ENCODE results near the gene POU2F3.
"Not testable (repeated sequence)": the region's sequence is repeated elsewhere in the genome, so short reads cannot be mapped to it uniquely, and the experiment has no call there.

POU2F3 gene

DNA sequence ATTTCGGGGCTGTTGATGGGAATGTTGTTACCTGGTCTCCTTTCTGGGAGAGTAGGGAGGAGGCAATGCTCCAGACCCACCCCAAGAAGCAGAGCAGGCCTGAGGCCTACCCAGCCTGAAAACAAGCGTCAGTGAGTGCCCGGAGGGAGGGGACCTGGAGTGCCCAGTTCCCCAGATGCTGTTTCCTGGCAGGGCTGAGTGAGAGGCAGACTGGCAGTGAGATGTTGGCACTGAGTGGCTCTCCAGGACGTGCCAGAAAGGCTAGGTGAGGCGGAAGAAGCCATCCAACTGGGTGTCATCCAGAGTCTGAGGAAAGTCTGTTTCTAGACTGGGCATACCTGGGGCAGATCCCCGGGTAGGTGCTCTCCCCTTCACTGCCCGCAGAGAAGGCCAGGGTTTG, 1.3 kb downstream of the POU2F3 start:
- Mint-ChIP-seq H3K27me3 (peaks cover 97% of the 10 kb centered on the region), H3K4me3 (no peak overlapping the region), H3K4me1 (peaks cover 5% of the 10 kb centered on the region), H3K9me3 (no peaks in the 10 kb centered on the region), H3K36me3 (no peaks in the 10 kb centered on the region), H3K27ac (no peak overlapping the region)
- CTCF ChIA-PET = interaction anchor here (1.2 kb wide), 1 partner anchor 62 kb away, joined by 4 read pairs; no protein-coding TSS in a partner anchor
- DNase-seq = no peak

- no peak overlapping the region for H3K4me3 Mint-ChIP-seq
- peaks cover 15% of the 10 kb centered on the region for H3K4me1 Mint-ChIP-seq
- H3K27ac Mint-ChIP-seq = no peak overlapping the region
- peaks cover 95% of the 10 kb centered on the region for H3K27me3 Mint-ChIP-seq
- no peak for DNase-seq
- CTCF ChIA-PET = interaction anchor here (0.8 to 3.0 kb wide), 4 partner anchors 8 to 60 kb away, joined by 4 to 14 read pairs (median 6); no protein-coding TSS in a partner anchor
- no peaks in the 10 kb centered on the region for H3K36me3 Mint-ChIP-seq
- H3K9me3 Mint-ChIP-seq = no peaks in the 10 kb centered on the region
Measured at GRCh38 chr11:120243221-120243620, 3.3 kb downstream of the POU2F3 start.

- no peak for DNase-seq
- Mint-ChIP-seq H3K36me3 (no peaks in the 10 kb centered on the region), H3K4me3 (no peak overlapping the region), H3K9me3 (no peaks in the 10 kb centered on the region), H3K27me3 (peaks cover 95% of the 10 kb centered on the region), H3K4me1 (peaks cover 29% of the 10 kb centered on the region), H3K27ac (no peak overlapping the region)
- CTCF ChIA-PET = interaction anchor here (1.3 to 3.0 kb wide), 6 partner anchors 9 to 59 kb away, joined by 5 to 14 read pairs (median 6); no protein-coding TSS in a partner anchor
Measured at GRCh38 chr11:120244476-120245365, 4.8 kb downstream of the POU2F3 start.

DNA sequence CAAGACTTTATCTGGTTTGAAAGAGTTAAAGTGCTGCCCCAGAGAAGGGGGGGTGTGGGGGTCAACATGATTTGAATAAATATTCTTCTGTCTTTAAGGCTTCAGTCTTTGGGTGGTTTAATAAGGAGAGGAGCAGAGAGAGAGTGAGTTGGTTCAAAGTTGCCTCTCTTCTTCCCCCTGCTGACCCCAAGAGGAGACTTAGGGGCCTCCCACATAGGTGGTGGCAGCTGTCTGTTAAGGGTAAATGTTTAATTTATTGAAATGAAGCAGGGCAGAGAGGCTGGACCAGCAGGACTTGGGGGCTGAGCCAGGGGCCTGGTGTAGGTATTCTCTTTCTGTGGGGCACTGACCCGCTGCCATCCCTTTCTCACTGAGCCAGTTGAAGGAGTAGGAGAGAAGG, 5.5 kb downstream of the POU2F3 start:
- CTCF ChIA-PET = interaction anchor here (1.3 to 3.0 kb wide), 4 partner anchors 9 to 58 kb away, joined by 5 to 14 read pairs (median 6); no protein-coding TSS in a partner anchor
- no peak overlapping the region for H3K4me3 Mint-ChIP-seq
- peaks cover 35% of the 10 kb centered on the region for H3K4me1 Mint-ChIP-seq
- no peaks in the 10 kb centered on the region for H3K9me3 Mint-ChIP-seq
- H3K27ac Mint-ChIP-seq = no peak overlapping the region
- H3K36me3 Mint-ChIP-seq = no peaks in the 10 kb centered on the region
- peaks cover 96% of the 10 kb centered on the region for H3K27me3 Mint-ChIP-seq
- DNase-seq = no peak

GRCh38 chr11:120248551-120249278, 8.8 kb downstream of the POU2F3 start:
- CTCF ChIA-PET = interaction anchor here (1.4 to 4.1 kb wide), 5 partner anchors 13 to 55 kb away, joined by 3 to 24 read pairs (median 7); no protein-coding TSS in a partner anchor
- Mint-ChIP-seq H3K9me3 (no peaks in the 10 kb centered on the region), H3K27me3 (peaks cover 95% of the 10 kb centered on the region), H3K4me3 (no peak overlapping the region), H3K36me3 (no peaks in the 10 kb centered on the region), H3K27ac (no peak overlapping the region), H3K4me1 (peaks cover 35% of the 10 kb centered on the region)
- no peak for DNase-seq

GRCh38 chr11:120249279-120250262, 9.6 kb downstream of the POU2F3 start:
- CTCF ChIA-PET = interaction anchor here (1.4 to 4.1 kb wide), 5 partner anchors 14 to 54 kb away, joined by 3 to 24 read pairs (median 7); no protein-coding TSS in a partner anchor
- H3K9me3 Mint-ChIP-seq = no peaks in the 10 kb centered on the region
- no peak for DNase-seq
- H3K27ac Mint-ChIP-seq = no peak overlapping the region
- no peak overlapping the region for H3K4me3 Mint-ChIP-seq
- H3K27me3 Mint-ChIP-seq = peaks cover 97% of the 10 kb centered on the region
- no peaks in the 10 kb centered on the region for H3K36me3 Mint-ChIP-seq
- peaks cover 32% of the 10 kb centered on the region for H3K4me1 Mint-ChIP-seq

GRCh38 chr11:120253377-120253776, 13.4 kb downstream of the POU2F3 start:
- H3K27ac Mint-ChIP-seq, DNase-seq, H3K9me3 Mint-ChIP-seq, CTCF ChIA-PET, H3K4me3 Mint-ChIP-seq, H3K36me3 Mint-ChIP-seq: not testable (repeated sequence)
- Mint-ChIP-seq H3K4me1 (peaks cover 18% of the 10 kb centered on the region), H3K27me3 (peaks cover 97% of the 10 kb centered on the region)

DNA sequence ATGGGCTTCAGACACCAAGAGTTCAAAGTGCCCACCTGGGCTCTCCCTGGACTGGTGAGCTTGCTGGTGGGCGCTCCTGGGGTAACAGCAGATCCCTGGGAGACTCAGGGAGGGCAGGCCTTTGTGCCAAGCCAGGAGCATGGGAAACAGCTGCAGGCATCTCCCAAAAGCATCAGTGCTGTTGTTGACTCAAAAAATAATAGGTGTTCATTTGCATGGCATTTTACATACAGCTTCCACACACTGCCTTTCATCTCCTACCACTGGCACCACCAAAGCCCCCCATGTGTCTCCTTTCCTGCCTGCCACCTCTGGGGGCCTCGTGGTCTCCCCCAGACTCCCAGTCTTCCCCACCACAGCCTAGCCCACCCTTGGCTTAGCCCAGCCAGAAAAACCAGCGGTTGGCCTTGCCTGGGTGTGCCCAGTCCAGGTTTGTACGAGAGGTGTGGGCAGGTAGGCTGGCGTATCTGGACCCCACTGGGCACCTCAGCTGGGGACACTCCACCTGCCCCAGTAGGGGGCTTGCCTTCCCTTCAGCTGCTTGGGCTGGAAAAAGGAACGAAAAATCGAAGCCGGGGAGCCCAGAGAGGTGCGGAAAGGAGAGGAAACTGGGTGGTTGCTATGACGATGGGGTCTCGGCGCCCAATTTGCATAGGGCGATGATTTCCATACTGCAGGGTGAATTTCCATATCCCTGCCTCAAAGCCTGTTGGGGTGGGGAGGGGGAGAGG, 15.0 kb downstream of the POU2F3 start:
- CTCF ChIA-PET = no interaction called here
- no peak for DNase-seq
- H3K4me3 Mint-ChIP-seq = no peak overlapping the region
- H3K4me1 Mint-ChIP-seq = peaks cover 3% of the 10 kb centered on the region
- H3K27me3 Mint-ChIP-seq = peaks cover 97% of the 10 kb centered on the region
- no peak overlapping the region for H3K27ac Mint-ChIP-seq
- no peaks in the 10 kb centered on the region for H3K9me3 Mint-ChIP-seq
- no peaks in the 10 kb centered on the region for H3K36me3 Mint-ChIP-seq

DNA sequence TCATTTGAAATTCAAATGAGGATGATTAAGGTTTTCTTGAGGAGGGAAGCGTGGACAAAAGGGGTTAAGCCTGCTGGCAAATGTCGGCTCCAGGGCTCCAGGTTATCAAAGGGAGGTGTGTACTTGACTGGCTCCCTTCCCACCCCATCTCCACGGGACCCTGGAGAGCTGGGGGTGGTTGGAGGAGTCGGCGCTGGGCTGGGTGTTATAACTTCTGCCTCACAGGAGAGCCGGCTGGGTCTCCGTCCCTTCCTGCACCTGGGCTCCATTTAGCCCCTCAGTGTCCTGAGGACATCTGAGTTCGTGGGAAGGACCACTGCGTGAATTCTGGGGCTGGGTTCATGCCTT, 15.6 kb downstream of the POU2F3 start:
- DNase-seq = no peak
- Mint-ChIP-seq H3K36me3 (no peaks in the 10 kb centered on the region), H3K9me3 (no peaks in the 10 kb centered on the region), H3K4me1 (no peaks in the 10 kb centered on the region), H3K27me3 (peaks cover 97% of the 10 kb centered on the region), H3K4me3 (no peak overlapping the region), H3K27ac (no peak overlapping the region)
- CTCF ChIA-PET = no interaction called here

DNA sequence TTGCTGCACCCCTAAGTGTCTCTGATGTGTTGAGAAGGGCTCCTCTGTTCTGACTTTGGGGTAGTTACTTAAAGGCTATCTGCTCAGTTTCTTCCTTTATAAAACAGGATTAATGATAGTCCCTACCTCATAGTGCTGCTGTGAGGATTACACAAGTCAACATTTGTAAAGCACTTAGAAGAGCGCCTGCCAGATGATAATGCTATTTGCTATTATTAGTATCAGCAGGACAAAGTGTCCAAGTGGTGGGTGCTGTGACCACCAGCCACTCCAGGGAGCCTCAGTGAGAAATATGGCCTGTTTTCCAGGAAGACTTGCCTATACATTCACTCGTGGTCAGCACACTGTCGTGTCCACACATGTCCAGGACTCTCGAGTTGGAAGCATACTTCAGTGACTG, 16.2 kb downstream of the POU2F3 start:
- H3K27me3 Mint-ChIP-seq = peaks cover 97% of the 10 kb centered on the region
- no peaks in the 10 kb centered on the region for H3K9me3 Mint-ChIP-seq
- CTCF ChIA-PET = no interaction called here
- DNase-seq = no peak
- H3K4me3 Mint-ChIP-seq = no peak overlapping the region
- H3K36me3 Mint-ChIP-seq = no peaks in the 10 kb centered on the region
- no peaks in the 10 kb centered on the region for H3K4me1 Mint-ChIP-seq
- H3K27ac Mint-ChIP-seq = no peak overlapping the region

- no peak for DNase-seq
- Mint-ChIP-seq H3K27me3 (peaks cover 97% of the 10 kb centered on the region), H3K9me3 (no peaks in the 10 kb centered on the region), H3K27ac (no peak overlapping the region), H3K4me1 (no peaks in the 10 kb centered on the region), H3K4me3 (no peak overlapping the region), H3K36me3 (no peaks in the 10 kb centered on the region)
- CTCF ChIA-PET = interaction anchor here (0.8 kb wide), 1 partner anchor 14 kb away, joined by 4 read pairs; no protein-coding TSS in a partner anchor
Measured at GRCh38 chr11:120256779-120257178, 16.8 kb downstream of the POU2F3 start.

GRCh38 chr11:120257346-120257745, 17.4 kb downstream of the POU2F3 start:
- Mint-ChIP-seq H3K9me3 (no peaks in the 10 kb centered on the region), H3K4me1 (no peaks in the 10 kb centered on the region), H3K27ac (no peak overlapping the region), H3K27me3 (peaks cover 92% of the 10 kb centered on the region), H3K36me3 (no peaks in the 10 kb centered on the region), H3K4me3 (no peak overlapping the region)
- CTCF ChIA-PET = interaction anchor here (0.8 kb wide), 1 partner anchor 15 kb away, joined by 4 read pairs; no protein-coding TSS in a partner anchor
- no peak for DNase-seq

DNA sequence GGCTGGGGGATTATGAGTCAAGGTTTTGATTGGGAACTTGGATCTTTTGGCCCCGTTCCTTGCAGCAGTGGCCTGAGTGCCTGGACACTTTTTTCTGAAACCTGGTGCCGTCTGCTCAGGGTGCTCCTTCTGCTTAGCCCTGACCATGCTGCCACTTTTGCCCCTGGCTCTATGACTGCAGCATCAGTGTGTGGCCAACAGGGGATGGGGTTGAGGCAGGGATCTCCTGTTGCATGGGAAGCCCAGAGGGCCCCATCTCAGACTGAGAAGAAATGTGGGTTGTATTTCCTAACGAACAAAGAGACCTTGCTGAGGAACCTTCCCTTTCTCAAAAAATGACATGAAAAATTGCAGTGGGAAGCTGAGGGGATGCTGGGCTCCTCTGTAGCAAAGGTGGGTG, 18.7 kb downstream of the POU2F3 start:
- H3K9me3 Mint-ChIP-seq = no peaks in the 10 kb centered on the region
- H3K4me1 Mint-ChIP-seq = no peaks in the 10 kb centered on the region
- no peaks in the 10 kb centered on the region for H3K36me3 Mint-ChIP-seq
- CTCF ChIA-PET = interaction anchor here (1.4 kb wide), 1 partner anchor 23 kb away, joined by 5 read pairs; no protein-coding TSS in a partner anchor
- H3K4me3 Mint-ChIP-seq = no peak overlapping the region
- H3K27ac Mint-ChIP-seq = no peak overlapping the region
- H3K27me3 Mint-ChIP-seq = peaks cover 81% of the 10 kb centered on the region
- no peak for DNase-seq
